CD14-positive monocyte (primary cell): ENCODE results near the gene PLD6. TPM values are rescaled to one million over a fixed set of nuclear protein-coding genes. Genes with fewer than 3 reads are reported as not detected.

Experiments used
- DNase-seq, 3 donors: peaks; one replicate each; pipeline ENCODE4 v3.0.0-alpha.2; 2011 to 2022
- H2AFZ ChIP-seq: 2 replicates; pipeline ENCODE4 v1.6.0; 2012; ENCODE audit warnings: mild to moderate bottlenecking, low read depth, low read length, inconsistent platforms; ENCODE audit not compliant: insufficient read depth, poor library complexity, severe bottlenecking
- H3K27ac ChIP-seq, 2 donors: 1 replicate in 1 of 2; 2 replicates in 1 of 2; pipeline ENCODE4 v1.5.1; 2012 to 2013; ENCODE audit warnings: low read length in 2 of 2, control low read depth in 1 of 2, inconsistent platforms in 1 of 2, low read depth in 1 of 2, mild to moderate bottlenecking in 1 of 2
- H3K27me3 ChIP-seq, 2 donors: one replicate each; pipeline versions ENCODE4 v1.6.0 to v1.6.1; 2011 to 2013; ENCODE audit warnings: low read length in 2 of 2; ENCODE audit not compliant: control insufficient read depth in 2 of 2, insufficient read depth in 2 of 2
- H3K36me3 ChIP-seq, 2 donors: replicated peaks in 1 of 2; 1 replicate in 1 of 2; 2 replicates in 1 of 2; pipeline versions ENCODE4 v1.5.1 to v1.6.1; 2012 to 2013; ENCODE audit warnings: low read length in 2 of 2, control low read depth in 1 of 2, inconsistent platforms in 1 of 2, mild to moderate bottlenecking in 1 of 2; ENCODE audit not compliant: insufficient read depth in 2 of 2, control insufficient read depth in 1 of 2
- H3K4me1 ChIP-seq, 2 donors: 1 replicate in 1 of 2; 2 replicates in 1 of 2; pipeline versions ENCODE4 v1.5.1 to v1.6.1; 2012 to 2013; ENCODE audit warnings: low read length in 2 of 2, control low read depth in 1 of 2, inconsistent platforms in 1 of 2, mild to moderate bottlenecking in 1 of 2, moderate library complexity in 1 of 2; ENCODE audit not compliant: insufficient read depth in 2 of 2, control insufficient read depth in 1 of 2
- H3K4me2 ChIP-seq: replicated peaks from 2 replicates; pipeline ENCODE3; 2012; ENCODE audit warnings: low read length, moderate library complexity, mild to moderate bottlenecking; ENCODE audit not compliant: poor library complexity, severe bottlenecking; ENCODE audit errors: extremely low read depth
- H3K4me3 ChIP-seq, 3 experiments: fragments of 200-600 bp in 1 of 3; sonication (generic) in 1 of 3; replicated peaks in 1 of 3; 1 replicate in 2 of 3; 2 replicates in 1 of 3; pipeline ENCODE4 v1.5.1; 2011 to 2013; ENCODE audit warnings: low read length in 3 of 3, mild to moderate bottlenecking in 3 of 3, control low read depth in 2 of 3, low read depth in 2 of 3, inconsistent platforms in 1 of 3, moderate library complexity in 1 of 3
- H3K79me2 ChIP-seq: 2 replicates; pipeline ENCODE4 v1.6.0; 2012; ENCODE audit warnings: mild to moderate bottlenecking, control low read depth, inconsistent platforms, low read length, moderate library complexity; ENCODE audit not compliant: insufficient read depth
- H3K9ac ChIP-seq: 2 replicates; pipeline ENCODE4 v1.6.0; 2017; ENCODE audit warnings: low read length, mild to moderate bottlenecking; ENCODE audit not compliant: insufficient read depth, poor library complexity, severe bottlenecking
- H3K9me3 ChIP-seq, 2 donors: replicated peaks in 1 of 2; 1 replicate in 1 of 2; 2 replicates in 1 of 2; pipeline versions ENCODE4 v1.5.1 to v1.6.1; 2012 to 2013; ENCODE audit warnings: low read length in 2 of 2, control low read depth in 1 of 2; ENCODE audit not compliant: control insufficient read depth in 1 of 2, insufficient read depth in 1 of 2
- H4K20me1 ChIP-seq: 2 replicates; pipeline ENCODE4 v1.6.0; 2012; ENCODE audit warnings: mild to moderate bottlenecking, low read length, control low read depth, moderate library complexity; ENCODE audit not compliant: insufficient read depth
- H3K27ac Mint-ChIP-seq, 7 donors: one replicate each; pipeline ENCODE4 v1.8.0; 2020; ENCODE audit warnings: mild to moderate bottlenecking in 7 of 7, mixed read lengths in 7 of 7, moderate library complexity in 6 of 7, inconsistent platforms in 2 of 7
- H3K27me3 Mint-ChIP-seq, 3 donors: one replicate each; pipeline ENCODE4 v1.8.0; 2021 to 2022; ENCODE audit warnings: low read depth in 3 of 3, mild to moderate bottlenecking in 3 of 3, mixed read lengths in 3 of 3, moderate library complexity in 3 of 3, inconsistent platforms in 1 of 3
- H3K36me3 Mint-ChIP-seq, 2 donors: one replicate each; pipeline ENCODE4 v1.8.0; 2020; ENCODE audit warnings: mixed read lengths in 2 of 2, inconsistent platforms in 1 of 2, mild to moderate bottlenecking in 1 of 2
- H3K4me1 Mint-ChIP-seq: one replicate; pipeline ENCODE4 v1.8.0; 2020; ENCODE audit warnings: mild to moderate bottlenecking, mixed read lengths
- H3K4me3 Mint-ChIP-seq, 2 donors: one replicate each; pipeline ENCODE4 v1.8.0; 2020; ENCODE audit warnings: mild to moderate bottlenecking in 2 of 2, mixed read lengths in 2 of 2, moderate library complexity in 1 of 2
- H3K9me3 Mint-ChIP-seq, 7 donors: one replicate each; pipeline ENCODE4 v1.8.0; 2020 to 2022; ENCODE audit warnings: mixed read lengths in 7 of 7, mild to moderate bottlenecking in 6 of 7, moderate library complexity in 6 of 7, inconsistent platforms in 2 of 7
- WGBS: methylation state at CpG from one replicate; pipeline ENCODE4 v1.1.5; 2013; ENCODE audit warnings: missing lambda C conversion rate; ENCODE audit not compliant: insufficient coverage; 5-methylcytosine and 5-hydroxymethylcytosine counted together
- intact Hi-C, 2 donors: fragments of 100-400 bp; cut with micrococcal nuclease; formaldehyde crosslinking; loops; one replicate each; pipeline versions ENCODE4 v1.15.0 to v1.15.1; 2023
- polyA plus RNA-seq, 3 donors: library from polyadenylated mRNA; depleted of rRNA in 1 of 3; unstranded in 2 of 3; stranded (reverse) in 1 of 3; fragments of 300-500 nt in 2 of 3; fragments of >200 nt in 1 of 3; fragmentation: Illumina TruSeq in 2 of 3; gene quantifications; 1 replicate in 2 of 3; 2 replicates in 1 of 3; pipeline ENCODE4 v1.2.3, GENCODE V29; 2012 to 2021
- TF ChIP-seq, protein P1 (sequence below): fragments of 200-600 bp; IDR thresholded peaks from one replicate; pipeline ENCODE4 v1.8.0; 2022; ENCODE audit warnings: antibody characterized with exemption, mild to moderate bottlenecking

The PLD6 gene
- polyA plus RNA-seq, 3 donors = 0.16 to 0.76 (median 0.50) TPM

DNA sequence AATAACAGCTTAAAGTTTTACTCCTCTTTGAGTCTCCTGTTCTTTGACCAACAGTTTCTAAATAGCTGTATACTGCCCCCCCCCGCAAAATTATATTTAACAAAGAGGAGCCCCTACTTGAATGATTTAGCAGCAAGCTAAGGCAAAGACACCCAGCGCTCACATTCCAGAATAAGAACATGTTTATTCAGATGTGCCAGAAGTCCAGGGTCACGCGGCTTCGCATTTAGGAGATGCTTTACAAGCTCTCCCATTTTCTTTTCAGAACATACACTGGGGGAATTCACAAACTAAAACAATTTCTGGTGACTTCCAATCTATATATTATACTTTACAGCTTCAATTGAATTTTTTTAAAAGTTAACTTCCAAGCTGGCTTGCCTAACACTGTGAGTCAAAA is 5.3 kb downstream of the PLD6 start:
- H3K36me3 ChIP-seq = no peaks in the 10 kb centered on the region
- no CpG with 5 or more reads among the region's 5 CpGs for WGBS
- Mint-ChIP-seq H3K27ac (no peak overlapping the region), H3K4me1 (peaks cover 20% of the 10 kb centered on the region), H3K4me3 (no peak overlapping the region), H3K36me3 (peaks cover 19 to 30% of the 10 kb centered on the region in 2 donors), H3K27me3 (peaks cover 13 to 15% (median 13%) of the 10 kb centered on the region in 3 donors), H3K9me3 (no peaks in the 10 kb centered on the region)
- H3K79me2 ChIP-seq = no peaks in the 10 kb centered on the region
- no peak overlapping the region for H3K9ac ChIP-seq
- no peak overlapping the region for H3K27ac ChIP-seq
- no peak overlapping the region for H3K4me2 ChIP-seq
- no peak overlapping the region for H3K4me3 ChIP-seq
- peaks cover 0 to 5% of the 10 kb centered on the region in 2 donors for H3K27me3 ChIP-seq
- no peak overlapping the region for H2AFZ ChIP-seq
- H4K20me1 ChIP-seq = no peaks in the 10 kb centered on the region
- no peaks in the 10 kb centered on the region for H3K9me3 ChIP-seq
- DNase-seq = no peak
- H3K4me1 ChIP-seq = peaks cover 15 to 18% of the 10 kb centered on the region in 2 donors
- intact Hi-C loops = no loop called here
- TF ChIP-seq, protein P1, sequence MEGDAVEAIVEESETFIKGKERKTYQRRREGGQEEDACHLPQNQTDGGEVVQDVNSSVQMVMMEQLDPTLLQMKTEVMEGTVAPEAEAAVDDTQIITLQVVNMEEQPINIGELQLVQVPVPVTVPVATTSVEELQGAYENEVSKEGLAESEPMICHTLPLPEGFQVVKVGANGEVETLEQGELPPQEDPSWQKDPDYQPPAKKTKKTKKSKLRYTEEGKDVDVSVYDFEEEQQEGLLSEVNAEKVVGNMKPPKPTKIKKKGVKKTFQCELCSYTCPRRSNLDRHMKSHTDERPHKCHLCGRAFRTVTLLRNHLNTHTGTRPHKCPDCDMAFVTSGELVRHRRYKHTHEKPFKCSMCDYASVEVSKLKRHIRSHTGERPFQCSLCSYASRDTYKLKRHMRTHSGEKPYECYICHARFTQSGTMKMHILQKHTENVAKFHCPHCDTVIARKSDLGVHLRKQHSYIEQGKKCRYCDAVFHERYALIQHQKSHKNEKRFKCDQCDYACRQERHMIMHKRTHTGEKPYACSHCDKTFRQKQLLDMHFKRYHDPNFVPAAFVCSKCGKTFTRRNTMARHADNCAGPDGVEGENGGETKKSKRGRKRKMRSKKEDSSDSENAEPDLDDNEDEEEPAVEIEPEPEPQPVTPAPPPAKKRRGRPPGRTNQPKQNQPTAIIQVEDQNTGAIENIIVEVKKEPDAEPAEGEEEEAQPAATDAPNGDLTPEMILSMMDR = no peak

DNA sequence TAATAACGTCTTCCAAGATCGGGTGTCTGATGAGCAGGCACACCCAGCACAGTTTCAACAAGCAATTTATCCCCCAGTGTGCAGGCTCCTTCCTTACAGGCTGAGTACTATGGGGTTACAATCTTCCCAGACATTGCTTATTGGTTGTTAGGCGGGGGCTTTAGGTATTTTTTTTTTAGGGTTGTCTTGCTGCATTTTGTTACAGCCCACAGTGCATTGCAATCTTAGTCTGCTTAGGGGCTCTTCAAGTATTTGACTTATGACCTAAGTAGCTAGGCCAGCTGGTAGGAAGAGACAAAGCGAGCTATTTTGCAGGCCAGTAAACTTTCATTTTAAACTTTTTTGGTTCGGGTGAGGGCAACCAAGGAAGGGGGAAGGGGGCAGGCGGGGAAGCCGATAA is 5.8 kb downstream of the PLD6 start:
- Mint-ChIP-seq H3K27me3 (peaks cover 8 to 11% (median 10%) of the 10 kb centered on the region in 3 donors), H3K36me3 (peaks cover 19 to 30% of the 10 kb centered on the region in 2 donors)
- intact Hi-C loops = no loop called here

More for the DNA sequence above, 5.8 kb downstream of the PLD6 start:
- DNase-seq = no peak
- H3K36me3 ChIP-seq = no peaks in the 10 kb centered on the region
- H3K27ac ChIP-seq = no peak overlapping the region
- H3K79me2 ChIP-seq = no peaks in the 10 kb centered on the region
- H3K9ac ChIP-seq = no peak overlapping the region
- H3K4me2 ChIP-seq = no peak overlapping the region
- peaks cover 10 to 13% of the 10 kb centered on the region in 2 donors for H3K4me1 ChIP-seq
- H3K9me3 ChIP-seq = no peaks in the 10 kb centered on the region
- H4K20me1 ChIP-seq = no peaks in the 10 kb centered on the region
- H3K27me3 ChIP-seq = peaks cover 0 to 4% of the 10 kb centered on the region in 2 donors
- H3K9me3 Mint-ChIP-seq = no peaks in the 10 kb centered on the region
- TF ChIP-seq, protein P1 = no peak
- no peak overlapping the region for H3K4me3 ChIP-seq
- H2AFZ ChIP-seq = no peak overlapping the region
- 96% methylated on average over 3 of the region's 7 CpGs for WGBS
- peaks cover 15% of the 10 kb centered on the region for H3K4me1 Mint-ChIP-seq
- H3K27ac Mint-ChIP-seq = no peak overlapping the region
- no peak overlapping the region for H3K4me3 Mint-ChIP-seq
